ENCODE measurements around the gene TMEM243. TPM values are rescaled to one million over a fixed set of nuclear protein-coding genes. Genes with fewer than 3 reads are reported as not detected.

TMEM243 gene
- total RNA-seq, 1 experiment from 2014 or later: 23.5 TPM

DNA sequence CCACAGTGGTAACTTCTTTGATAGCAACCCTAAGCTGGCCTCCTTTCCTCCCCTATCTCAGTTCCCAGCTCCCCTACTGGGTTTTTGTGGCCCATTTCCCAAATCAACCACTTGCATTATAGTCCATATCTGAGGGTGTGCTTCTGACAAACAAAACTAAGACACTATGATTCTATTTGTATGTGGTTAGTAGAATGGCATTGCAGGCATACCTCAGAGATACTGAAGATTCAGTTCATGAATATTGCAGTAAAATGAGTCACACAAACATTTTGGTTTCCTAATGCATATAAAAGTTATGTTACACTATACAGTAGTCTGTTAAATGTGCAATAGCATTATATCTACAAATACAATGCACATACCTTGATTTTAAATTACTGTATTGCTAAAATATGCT is 15.4 kb upstream of the TMEM243 start:
- no peaks in the 10 kb centered on the region; a peak in 1 of 7 replicates for H3K36me3 Mint-ChIP-seq (ENCODE audit: insufficient read depth in 1 of 3, low read depth in 3 of 3)

More for the DNA sequence above, 15.4 kb upstream of the TMEM243 start:
- Histone ChIP-seq H3K27me3 (ENCODE audit: insufficient read depth, low read length) (no peaks in the 10 kb centered on the region), H2AFZ (ENCODE audit: low read length) (no peak overlapping the region), H2BK5ac (ENCODE audit: insufficient read length, low read length) (no peak overlapping the region), H3K56ac (ENCODE audit: insufficient read length, low read depth, low read length) (no peak overlapping the region), H3K4me1 (ENCODE audit: insufficient read depth, low read length) (no peaks in the 10 kb centered on the region), H2BK12ac (ENCODE audit: insufficient read length, low read depth, low read length) (no peak overlapping the region), H3K4me2 (ENCODE audit: insufficient read depth, insufficient read length, low read length) (no peak overlapping the region), H3K27ac (ENCODE audit: insufficient read length, low read depth, low read length) (no peak overlapping the region), H4K91ac (ENCODE audit: insufficient read length, low read depth, low read length) (no peak overlapping the region), H4K5ac (ENCODE audit: insufficient read length, low read depth, low read length) (no peak overlapping the region), H3K18ac (ENCODE audit: insufficient read length, low read depth, low read length) (no peak overlapping the region), H3K9me3 (ENCODE audit: control insufficient read depth, low read depth, low read length) (no peaks in the 10 kb centered on the region), H2BK20ac (ENCODE audit: low read depth, low read length, poor library complexity, severe bottlenecking) (no peak overlapping the region), H3T11ph (ENCODE audit: low read length) (no peak overlapping the region), H3K14ac (ENCODE audit: insufficient read depth, low read length) (no peak overlapping the region), H4K8ac (replicated peaks; ENCODE audit: insufficient read length, low read depth, low read length) (no peak overlapping the region), H2BK120ac (ENCODE audit: low read depth, low read length, poor library complexity, severe bottlenecking) (no peak overlapping the region), H3K9ac (ENCODE audit: extremely low read depth, insufficient read length, low read length) (no peak overlapping the region), H3K79me1 (ENCODE audit: insufficient read depth, low read depth, low read length, poor library complexity, severe bottlenecking) (no peaks in the 10 kb centered on the region), H3K23ac (ENCODE audit: insufficient read length, low read depth, low read length) (no peak overlapping the region), H3K4ac (ENCODE audit: low read depth, low read length) (no peak overlapping the region), H3K79me2 (ENCODE audit: insufficient read depth, low read length) (no peaks in the 10 kb centered on the region), H3K23me2 (ENCODE audit: insufficient read length, low read depth, low read length, poor library complexity, severe bottlenecking) (no peaks in the 10 kb centered on the region), H2BK15ac (ENCODE audit: low read depth, low read length) (no peak overlapping the region), H4K20me1 (ENCODE audit: control insufficient read depth, insufficient read depth, insufficient read length) (no peaks in the 10 kb centered on the region), H2AK5ac (ENCODE audit: insufficient read length, low read length) (no peak overlapping the region)
- Mint-ChIP-seq H3K9me3 (no peaks in the 10 kb centered on the region; a peak in 1 of 5 replicates), H3K27me3 (ENCODE audit: low read depth) (peaks cover 5% of the 10 kb centered on the region; the same call in 1 of the 2 replicates), H3K4me1 (no peaks in the 10 kb centered on the region), H3K4me3 (no peak overlapping the region), H3K27ac (no peak overlapping the region)
- no peak for TF ChIP-seq CTCF (conservative IDR thresholded peaks at IDR 0.05)
- no peak for DNase-seq
